ENCODE results near the gene TSPAN18. TPM values are rescaled to one million over a fixed set of nuclear protein-coding genes. Genes with fewer than 3 reads are reported as not detected.

Gene TSPAN18
- total RNA-seq, 1 experiment from 2014 or later, result 0.96 TPM

GRCh38 chr11:44777209-44778194 lies 50.7 kb downstream of the TSPAN18 start:
- no peak for DNase-seq (ENCODE audit: low read depth)

DNA sequence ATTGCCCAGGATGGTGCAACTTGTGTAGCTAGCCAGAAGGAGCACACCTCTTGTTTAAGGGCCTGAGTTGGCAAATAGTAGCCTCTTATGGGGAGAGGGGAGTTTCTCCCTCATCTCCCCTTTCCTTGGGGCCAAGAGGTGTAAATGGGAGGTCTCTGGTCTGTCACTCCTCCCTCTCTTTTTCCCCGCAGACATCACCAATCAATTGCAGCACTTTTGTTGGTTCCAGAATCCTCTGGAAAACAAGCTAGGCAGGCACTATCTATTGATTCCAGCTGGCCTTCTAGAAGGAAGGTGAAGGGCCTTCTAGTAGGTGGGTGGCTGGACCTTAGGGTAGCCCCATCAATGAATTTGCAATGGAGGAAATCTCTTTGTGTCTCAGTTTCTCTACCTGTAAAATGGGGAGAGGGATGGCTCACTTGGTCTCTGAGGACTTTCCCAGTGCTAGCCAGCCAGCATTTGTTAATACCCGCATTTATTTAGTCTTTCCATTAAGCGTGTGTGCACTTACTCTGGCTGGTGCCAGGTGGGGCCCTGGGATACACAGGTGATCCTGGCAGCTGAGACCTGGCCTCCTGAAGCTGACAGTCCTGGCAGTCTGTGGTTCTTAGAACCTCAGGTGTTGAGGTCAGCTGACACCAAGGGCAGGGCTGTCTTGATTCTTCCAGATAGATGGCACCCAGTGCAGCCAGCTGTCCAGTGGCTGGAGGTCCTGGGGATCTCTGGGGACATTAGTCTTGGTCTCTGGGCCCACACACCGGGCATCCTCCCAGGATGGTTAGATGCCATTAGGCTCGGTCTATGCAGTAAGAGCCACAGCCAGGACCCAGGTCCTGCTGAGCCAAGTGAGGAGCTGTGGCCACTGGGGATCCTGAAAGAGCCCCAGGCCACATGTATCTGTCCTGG lies 51.7 kb downstream of the TSPAN18 start:
- no peak for DNase-seq (ENCODE audit: low read depth)

GRCh38 chr11:44779736-44780520 lies 53.2 kb downstream of the TSPAN18 start:
- DNase-seq (ENCODE audit: low read depth), result no peak

GRCh38 chr11:44780940-44781631 lies 54.3 kb downstream of the TSPAN18 start:
- peak; percentile 53 for DNase-seq (ENCODE audit: low read depth)

DNA sequence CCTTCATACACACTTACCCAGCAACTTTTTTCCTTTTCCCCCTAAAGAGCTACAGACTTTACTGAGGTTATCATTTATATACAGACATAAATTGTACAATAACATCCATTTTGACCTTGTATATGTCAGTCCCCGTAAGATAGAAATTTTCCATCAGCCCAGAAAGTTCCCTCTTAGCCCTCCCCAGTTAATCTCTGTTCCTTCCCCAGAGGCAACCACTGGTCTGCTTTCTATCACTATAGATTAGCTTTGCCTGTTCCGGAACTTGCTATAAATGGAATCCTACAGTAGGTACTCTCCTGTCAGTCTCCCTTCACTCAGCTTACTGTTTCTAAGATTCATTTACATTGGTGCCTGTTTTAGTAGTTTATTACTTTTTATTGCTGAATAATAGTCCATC lies 54.9 kb downstream of the TSPAN18 start:
- DNase-seq (ENCODE audit: low read depth), result no peak

DNA sequence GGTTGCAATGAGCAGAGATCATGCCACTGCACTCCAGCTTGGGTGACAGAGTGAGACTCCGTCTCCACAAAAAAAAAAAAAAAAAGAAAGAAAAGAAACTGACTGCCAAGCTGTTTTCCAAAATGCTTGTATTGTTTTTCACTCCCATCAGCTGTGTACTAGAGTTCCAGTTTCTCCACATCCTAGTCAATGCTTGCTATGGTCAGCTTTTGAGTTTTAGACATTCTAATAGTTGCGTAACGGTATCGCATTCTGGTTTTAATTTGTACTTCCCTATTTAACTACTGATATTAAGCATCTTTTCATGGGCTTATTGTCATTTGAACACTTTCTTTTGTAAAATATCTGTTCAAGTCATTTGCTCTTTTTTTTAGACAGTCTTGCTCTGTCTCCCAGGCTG lies 55.7 kb downstream of the TSPAN18 start:
- no peak for DNase-seq (ENCODE audit: low read depth)

GRCh38 chr11:44784436-44784760 lies 57.6 kb downstream of the TSPAN18 start:
- DNase-seq (ENCODE audit: low read depth), result no peak

GRCh38 chr11:44784851-44785250 lies 58.1 kb downstream of the TSPAN18 start:
- DNase-seq (ENCODE audit: low read depth), result no peak

DNA sequence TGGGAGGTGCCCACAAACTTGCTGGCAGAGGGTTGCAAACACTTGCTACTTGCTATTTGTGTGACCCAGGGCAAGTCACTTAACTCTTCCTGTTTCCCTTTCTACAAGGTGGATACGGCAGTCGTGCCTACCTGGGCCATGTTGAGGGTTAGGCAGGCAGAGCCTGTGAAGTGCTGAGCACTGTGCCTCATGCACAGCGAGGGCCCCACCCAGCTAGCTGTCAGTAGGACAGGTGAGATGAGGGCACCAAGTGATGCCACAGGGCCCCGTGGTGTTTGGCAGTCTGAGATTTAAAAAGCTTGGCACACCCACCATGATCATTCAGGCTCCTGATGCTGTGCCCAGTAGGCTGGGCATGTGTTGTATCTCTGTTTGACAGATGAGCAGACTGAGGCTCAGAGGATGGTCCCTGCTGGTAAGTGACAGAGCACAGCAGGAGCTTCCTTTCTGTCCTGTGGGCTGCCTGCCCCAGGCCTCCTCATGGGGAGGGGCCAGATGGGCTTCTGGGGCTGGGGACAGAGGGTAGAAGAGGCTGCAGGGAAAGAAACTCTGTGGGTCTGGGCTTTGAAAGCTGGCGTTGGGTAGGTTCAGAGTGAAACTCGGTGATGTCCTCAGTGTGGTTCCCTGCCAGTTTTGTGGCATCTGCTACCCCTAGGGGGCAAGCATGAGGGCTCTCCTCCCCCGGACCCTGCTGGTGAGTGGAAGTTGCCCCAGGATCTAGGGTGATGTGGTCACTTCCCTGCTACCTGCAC lies 59.3 kb downstream of the TSPAN18 start:
- DNase-seq (ENCODE audit: low read depth), result no peak

DNA sequence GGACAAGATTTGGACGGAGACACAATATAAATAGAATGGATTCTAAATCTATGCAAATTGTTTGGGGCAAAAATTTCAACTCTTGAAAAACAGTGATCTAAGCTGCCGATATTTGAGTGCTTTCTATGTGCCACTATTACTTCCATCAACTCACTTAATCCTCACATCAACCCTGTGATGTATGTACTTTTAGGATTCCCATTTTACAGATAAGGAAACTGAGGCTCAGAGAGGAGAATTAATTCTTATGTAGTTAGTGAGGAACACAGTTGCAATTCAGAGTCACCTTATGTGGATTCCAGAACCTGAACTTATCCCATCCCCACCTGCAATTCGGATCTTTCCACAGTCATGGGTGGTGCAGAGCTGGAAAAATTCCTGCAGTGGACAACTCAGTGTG lies 60.3 kb downstream of the TSPAN18 start:
- no peak for DNase-seq (ENCODE audit: low read depth)

DNA sequence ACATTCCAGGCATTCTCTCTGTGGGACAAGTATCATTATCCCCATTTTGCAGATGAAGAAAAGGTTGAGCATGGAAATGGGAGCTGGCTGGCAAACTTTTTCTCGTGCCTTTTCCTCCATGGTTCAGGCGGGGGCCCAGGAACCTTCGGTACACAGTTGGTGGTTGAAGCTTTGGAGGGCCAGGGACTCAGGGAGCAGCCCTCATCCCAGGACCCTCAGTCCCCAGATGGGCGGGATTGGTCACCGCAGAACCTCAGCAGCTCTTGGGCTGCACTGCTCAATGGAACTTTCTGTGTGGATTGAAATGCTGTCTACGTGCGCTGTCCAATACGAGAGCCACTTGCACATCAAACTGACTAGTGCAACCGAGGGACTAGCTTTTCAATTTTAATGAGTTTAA lies 61.2 kb downstream of the TSPAN18 start:
- DNase-seq (ENCODE audit: low read depth), result no peak

DNA sequence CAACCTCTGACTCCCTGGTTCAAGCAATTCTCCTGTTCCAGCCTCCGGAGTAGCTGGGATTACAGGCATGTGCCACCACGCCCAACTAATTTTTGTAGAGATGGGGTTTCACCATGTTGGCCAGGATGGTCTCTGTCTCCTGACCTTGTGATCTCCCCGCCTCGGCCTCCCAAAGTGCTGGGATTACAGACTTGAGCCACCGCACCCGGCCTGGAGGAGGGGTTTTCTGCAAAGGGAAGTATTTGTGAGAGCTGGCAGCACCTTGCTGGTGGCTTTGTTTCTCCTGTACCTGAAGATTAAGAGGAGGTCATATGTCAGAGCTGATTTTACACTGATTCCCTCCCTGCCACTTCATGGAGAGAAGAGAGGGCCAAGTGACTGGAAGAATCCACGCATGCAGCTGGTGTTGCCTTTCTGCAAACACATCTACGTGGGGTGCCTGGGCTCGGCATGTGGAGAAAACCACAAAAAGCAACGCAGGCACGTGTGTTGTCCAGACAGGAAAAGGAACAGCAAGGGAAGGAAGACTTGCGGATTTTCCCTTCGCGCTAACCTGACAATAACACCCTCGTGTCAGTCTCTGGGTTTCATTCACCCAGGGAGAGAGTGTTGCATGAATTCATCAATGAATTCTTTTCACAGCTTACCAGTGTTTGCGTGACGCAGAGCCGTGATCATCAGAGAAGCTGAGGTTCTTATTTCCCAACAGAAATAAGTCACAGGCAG lies 61.9 kb downstream of the TSPAN18 start:
- DNase-seq (ENCODE audit: low read depth), result no peak

GRCh38 chr11:44789496-44789895 lies 62.7 kb downstream of the TSPAN18 start:
- DNase-seq (ENCODE audit: low read depth), result no peak

- DNase-seq (ENCODE audit: low read depth), result no peak
Observed at GRCh38 chr11:44790211-44790610, 63.4 kb downstream of the TSPAN18 start.

DNA sequence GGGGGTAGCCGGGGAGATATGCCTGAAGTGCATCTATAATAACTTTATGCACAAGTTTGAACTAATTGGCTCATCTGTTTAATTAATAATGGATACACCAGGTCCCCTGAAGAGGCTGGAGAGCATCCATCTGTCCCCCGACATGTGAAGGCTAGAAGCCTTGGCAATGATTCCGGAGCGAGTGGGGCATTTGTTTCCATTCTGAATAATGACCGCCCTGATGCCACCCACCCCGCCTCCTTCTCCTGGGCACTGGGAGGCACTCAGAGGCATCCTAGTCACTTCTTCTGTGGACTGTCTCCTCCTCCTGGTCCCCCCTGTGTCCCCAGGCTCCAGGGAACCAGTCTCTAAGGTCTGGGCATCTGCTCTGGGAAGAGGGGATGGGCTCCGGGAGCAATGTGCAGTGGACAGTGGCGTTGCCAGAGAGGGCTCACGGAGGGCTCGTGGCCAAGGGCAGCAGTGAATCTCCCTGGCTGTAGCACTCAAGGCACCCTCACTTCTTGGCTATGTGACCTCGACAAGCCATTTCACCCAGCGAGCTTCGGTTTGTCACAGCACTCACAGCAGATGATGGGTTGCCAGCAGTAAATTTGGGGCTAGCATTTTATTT lies 64.7 kb downstream of the TSPAN18 start:
- no peak for DNase-seq (ENCODE audit: low read depth)

DNA sequence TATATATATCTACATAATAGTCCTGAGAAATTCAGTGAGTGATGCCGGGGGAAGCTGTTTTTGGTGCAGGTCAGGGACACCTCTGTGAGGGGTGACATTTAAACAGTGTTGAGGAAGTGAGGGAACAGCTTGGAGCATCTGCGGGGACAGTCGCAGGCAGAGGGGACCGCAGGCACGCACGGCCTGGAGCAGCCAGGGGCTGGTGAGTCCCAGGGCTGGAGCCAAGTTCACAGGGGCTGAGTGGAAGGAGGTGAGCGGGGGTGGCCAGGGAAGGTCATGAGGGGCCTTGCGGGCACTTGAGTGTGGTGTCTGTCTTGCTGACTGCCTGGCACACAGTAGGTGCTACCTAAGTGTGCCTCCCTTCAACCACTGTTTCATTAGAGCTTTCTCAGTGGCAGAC lies 65.4 kb downstream of the TSPAN18 start:
- DNase-seq (ENCODE audit: low read depth), result no peak

DNA sequence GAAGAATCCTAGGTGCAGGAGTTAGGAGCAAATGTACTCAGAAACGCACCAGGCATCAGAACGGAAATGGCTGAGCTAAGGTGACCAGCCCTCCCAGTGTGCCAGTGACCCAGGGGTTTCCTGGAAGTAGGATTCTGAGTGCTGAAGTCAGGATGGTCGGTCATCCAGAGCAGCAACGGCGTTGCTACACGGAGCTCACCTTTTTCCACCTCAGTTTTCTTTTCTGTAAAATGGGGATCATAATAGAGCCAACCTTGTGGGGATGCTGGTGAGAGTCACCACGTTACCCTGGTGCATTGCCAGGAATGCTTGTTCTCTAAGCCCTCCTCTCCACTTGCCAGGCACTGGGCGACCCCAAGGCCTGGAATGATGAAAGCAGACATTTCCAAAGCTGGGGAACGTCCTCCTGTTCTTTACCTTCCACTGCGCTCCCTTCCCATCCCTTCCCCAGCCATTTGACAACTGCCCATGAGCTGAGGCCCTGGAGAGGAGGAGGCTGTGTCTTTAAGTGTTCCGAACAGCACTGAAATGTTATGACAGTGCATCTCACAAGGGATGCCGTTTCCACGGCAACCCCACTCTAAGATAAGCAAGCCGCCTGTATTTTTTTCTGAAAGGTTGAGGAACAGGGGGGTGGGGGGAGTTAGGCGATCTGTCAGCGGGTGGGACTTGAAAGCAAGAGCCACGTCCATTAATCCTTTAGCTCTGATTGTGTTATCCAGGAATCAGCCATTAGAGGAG lies 66.8 kb downstream of the TSPAN18 start:
- DNase-seq (ENCODE audit: low read depth), result no peak

GRCh38 chr11:44795803-44796535 lies 69.2 kb downstream of the TSPAN18 start:
- no peak for DNase-seq (ENCODE audit: low read depth)
